IPS-18a (cell line): ENCODE measurements around the gene SLC25A10.
"Not testable (repeated sequence)": the region's sequence is repeated elsewhere in the genome, so short reads cannot be mapped to it uniquely, and the experiment has no call there.

ENCODE experiments used
- H3K27ac ChIP-seq: one replicate; pipeline ENCODE4 v1.5.1; 2013; ENCODE audit warnings: low read length
- H3K27me3 ChIP-seq: one replicate; pipeline ENCODE4 v1.6.1; 2013; ENCODE audit warnings: mild to moderate bottlenecking, low read length; ENCODE audit not compliant: control insufficient read depth, insufficient read depth
- H3K36me3 ChIP-seq: one replicate; pipeline ENCODE4 v1.6.1; 2013; ENCODE audit warnings: low read depth, low read length; ENCODE audit not compliant: control insufficient read depth
- H3K4me1 ChIP-seq: one replicate; pipeline ENCODE4 v1.6.1; 2013; ENCODE audit warnings: low read depth, low read length; ENCODE audit not compliant: control insufficient read depth
- H3K4me3 ChIP-seq: one replicate; pipeline ENCODE4 v1.5.1; 2013; ENCODE audit warnings: low read length
- H3K9ac ChIP-seq: one replicate; pipeline ENCODE4 v1.6.1; 2013; ENCODE audit warnings: mild to moderate bottlenecking, low read length, moderate library complexity
- H3K9me3 ChIP-seq: one replicate; pipeline ENCODE4 v1.6.1; 2013; ENCODE audit warnings: low read depth, low read length; ENCODE audit not compliant: control insufficient read depth

Gene SLC25A10

GRCh38 chr17:81735264-81736102, 23.4 kb downstream of the SLC25A10 start:
- no peak overlapping the region for H3K4me3 ChIP-seq
- no peaks in the 10 kb centered on the region for H3K9me3 ChIP-seq
- no peak overlapping the region for H3K9ac ChIP-seq
- H3K27ac ChIP-seq: no peak overlapping the region
- no peaks in the 10 kb centered on the region for H3K36me3 ChIP-seq
- no peaks in the 10 kb centered on the region for H3K4me1 ChIP-seq
- H3K27me3 ChIP-seq: no peaks in the 10 kb centered on the region

- Histone ChIP-seq H3K4me3 (no peak overlapping the region), H3K9ac (no peak overlapping the region), H3K36me3 (no peaks in the 10 kb centered on the region), H3K27ac (no peak overlapping the region), H3K4me1 (no peaks in the 10 kb centered on the region), H3K27me3 (no peaks in the 10 kb centered on the region), H3K9me3 (no peaks in the 10 kb centered on the region)
Observed at GRCh38 chr17:81737947-81738800, 26.1 kb downstream of the SLC25A10 start.

GRCh38 chr17:81738801-81739393, 26.8 kb downstream of the SLC25A10 start:
- no peaks in the 10 kb centered on the region for H3K27me3 ChIP-seq
- H3K9me3 ChIP-seq: no peaks in the 10 kb centered on the region
- no peak overlapping the region for H3K4me3 ChIP-seq
- H3K4me1 ChIP-seq: no peaks in the 10 kb centered on the region
- no peak overlapping the region for H3K27ac ChIP-seq
- no peak overlapping the region for H3K9ac ChIP-seq
- H3K36me3 ChIP-seq: no peaks in the 10 kb centered on the region

- H3K27me3 ChIP-seq, H3K27ac ChIP-seq, H3K36me3 ChIP-seq, H3K9me3 ChIP-seq, H3K4me3 ChIP-seq, H3K4me1 ChIP-seq, H3K9ac ChIP-seq: not testable (repeated sequence)
Observed at GRCh38 chr17:81739593-81739992, 27.5 kb downstream of the SLC25A10 start.

GRCh38 chr17:81740395-81740961, 28.4 kb downstream of the SLC25A10 start:
- H3K9me3 ChIP-seq: no peaks in the 10 kb centered on the region
- no peak overlapping the region for H3K9ac ChIP-seq
- no peaks in the 10 kb centered on the region for H3K36me3 ChIP-seq
- no peaks in the 10 kb centered on the region for H3K4me1 ChIP-seq
- H3K27ac ChIP-seq: no peak overlapping the region
- H3K4me3 ChIP-seq: no peak overlapping the region
- H3K27me3 ChIP-seq: no peaks in the 10 kb centered on the region

- no peaks in the 10 kb centered on the region for H3K27me3 ChIP-seq
- no peaks in the 10 kb centered on the region for H3K9me3 ChIP-seq
- no peaks in the 10 kb centered on the region for H3K36me3 ChIP-seq
- H3K27ac ChIP-seq: no peak overlapping the region
- H3K4me1 ChIP-seq: no peaks in the 10 kb centered on the region
- no peak overlapping the region for H3K9ac ChIP-seq
- H3K4me3 ChIP-seq: no peak overlapping the region
Observed at GRCh38 chr17:81741049-81741593, 29.0 kb downstream of the SLC25A10 start.

- Histone ChIP-seq H3K9ac (no peak overlapping the region), H3K9me3 (no peaks in the 10 kb centered on the region), H3K36me3 (no peaks in the 10 kb centered on the region), H3K4me3 (no peak overlapping the region), H3K27ac (no peak overlapping the region), H3K4me1 (no peaks in the 10 kb centered on the region), H3K27me3 (no peaks in the 10 kb centered on the region)
Observed at GRCh38 chr17:81741594-81742452, 29.7 kb downstream of the SLC25A10 start.
